ENCODE data around the gene CATSPER1. TPM values are rescaled to one million over a fixed set of nuclear protein-coding genes. Genes with fewer than 3 reads are reported as not detected.
A peak's percentile ranks its signal among the peaks of the same experiment; 100 is the strongest.

CATSPER1 gene
- total RNA-seq, 1 experiment from 2014 or later: not detected

GRCh38 chr11:65992056-65992455 lies 34.2 kb downstream of the CATSPER1 start:
- no TSS peak for BruUV-seq (replicated peaks)
- POLR2A ChIA-PET (ENCODE audit: low non-redundant PET): no interaction called here
- H3K27me3 ChIP-seq (replicated peaks; ENCODE audit: insufficient read depth, low read depth, low read length, poor library complexity): no peaks in the 10 kb centered on the region

DNA sequence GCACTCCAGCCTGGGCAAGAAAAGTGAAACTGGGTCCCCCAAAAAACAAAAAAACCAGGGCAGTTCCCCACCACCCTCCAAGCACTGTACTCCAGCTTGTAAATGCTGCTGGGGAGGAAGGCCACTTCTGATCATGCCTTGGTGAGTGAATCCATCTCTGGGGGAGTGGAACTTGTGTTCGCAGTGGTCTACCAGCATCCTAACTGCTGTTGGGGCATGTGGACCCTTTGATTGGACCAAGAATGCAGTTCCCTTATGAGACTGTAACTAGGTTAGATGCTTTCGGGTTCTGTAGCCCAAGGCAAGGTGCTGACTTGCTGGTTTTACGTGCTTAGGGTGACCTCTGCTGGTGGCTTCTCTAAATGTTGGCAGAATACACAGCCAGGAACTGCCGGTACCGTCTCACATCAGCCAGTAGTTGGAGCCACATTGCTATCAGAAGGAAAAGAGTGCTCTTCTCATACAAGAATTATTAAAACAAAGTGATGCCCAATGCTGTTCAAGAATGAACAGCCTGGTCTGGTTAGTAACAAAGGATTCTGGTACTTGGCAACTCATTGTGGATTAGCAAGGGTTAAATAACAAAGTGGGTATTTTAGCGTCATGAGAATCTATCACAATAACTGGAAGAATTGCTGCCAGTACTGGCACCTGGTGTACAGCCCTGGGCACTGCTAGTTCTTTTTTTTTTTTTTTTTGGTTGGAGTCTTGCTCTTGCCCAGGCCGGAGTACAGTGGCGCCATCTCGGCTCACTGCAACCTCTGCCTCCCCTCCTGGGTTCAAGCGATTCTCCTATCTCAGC lies 37.3 kb downstream of the CATSPER1 start:
- Histone ChIP-seq H3K27ac (ENCODE audit: low read depth, low read length, poor library complexity, severe bottlenecking) (no peak overlapping the region), H3K36me3 (ENCODE audit: insufficient read depth, low read length, poor library complexity, severe bottlenecking) (no peaks in the 10 kb centered on the region), H3K4me3 (ENCODE audit: low read depth, low read length, poor library complexity, severe bottlenecking) (no peak overlapping the region), H3K27me3 (replicated peaks; ENCODE audit: insufficient read depth, low read depth, low read length, poor library complexity) (no peaks in the 10 kb centered on the region), H3K9me3 (ENCODE audit: low read depth, low read length, poor library complexity, severe bottlenecking) (no peaks in the 10 kb centered on the region), H3K4me1 (ENCODE audit: insufficient read depth, low read length, poor library complexity, severe bottlenecking) (no peaks in the 10 kb centered on the region)
- BruUV-seq (replicated peaks): no TSS peak
- CTCF ChIA-PET: interaction anchor here (0.6 to 1.2 kb wide), 6 partner anchors 100 to 448 kb away, joined by 3 to 13 read pairs (median 4); partner anchors contain the start of gene FIBP
- DNase-seq (ENCODE audit: low spot score): peak; percentile 97
- intact Hi-C loops (cut with micrococcal nuclease; ENCODE audit: unreplicated experiment): loop anchor here (1.0 to 5.0 kb wide), 3 partner anchors 105 to 278 kb away; no protein-coding TSS in a partner anchor
- POLR2A ChIA-PET (ENCODE audit: low non-redundant PET): interaction anchor here (0.5 kb wide), 1 partner anchor 470 kb away, joined by 3 read pairs; no protein-coding TSS in a partner anchor
- TF ChIP-seq, protein P1, sequence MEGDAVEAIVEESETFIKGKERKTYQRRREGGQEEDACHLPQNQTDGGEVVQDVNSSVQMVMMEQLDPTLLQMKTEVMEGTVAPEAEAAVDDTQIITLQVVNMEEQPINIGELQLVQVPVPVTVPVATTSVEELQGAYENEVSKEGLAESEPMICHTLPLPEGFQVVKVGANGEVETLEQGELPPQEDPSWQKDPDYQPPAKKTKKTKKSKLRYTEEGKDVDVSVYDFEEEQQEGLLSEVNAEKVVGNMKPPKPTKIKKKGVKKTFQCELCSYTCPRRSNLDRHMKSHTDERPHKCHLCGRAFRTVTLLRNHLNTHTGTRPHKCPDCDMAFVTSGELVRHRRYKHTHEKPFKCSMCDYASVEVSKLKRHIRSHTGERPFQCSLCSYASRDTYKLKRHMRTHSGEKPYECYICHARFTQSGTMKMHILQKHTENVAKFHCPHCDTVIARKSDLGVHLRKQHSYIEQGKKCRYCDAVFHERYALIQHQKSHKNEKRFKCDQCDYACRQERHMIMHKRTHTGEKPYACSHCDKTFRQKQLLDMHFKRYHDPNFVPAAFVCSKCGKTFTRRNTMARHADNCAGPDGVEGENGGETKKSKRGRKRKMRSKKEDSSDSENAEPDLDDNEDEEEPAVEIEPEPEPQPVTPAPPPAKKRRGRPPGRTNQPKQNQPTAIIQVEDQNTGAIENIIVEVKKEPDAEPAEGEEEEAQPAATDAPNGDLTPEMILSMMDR (conservative IDR thresholded peaks at IDR 0.05; ENCODE audit: low read depth, low read length): peak; percentile 100
- TF ChIP-seq EZH2 (IDR thresholded peaks at IDR 0.05; ENCODE audit: borderline replicate concordance, low read depth, low read length, poor library complexity, severe bottlenecking): no peak

More at GRCh38 chr11:65992056-65992455, 34.2 kb downstream of the CATSPER1 start:
- no peak overlapping the region for H3K4me3 ChIP-seq (ENCODE audit: low read depth, low read length, poor library complexity, severe bottlenecking)
- intact Hi-C loops (cut with micrococcal nuclease; ENCODE audit: unreplicated experiment): no loop called here
- no peak for TF ChIP-seq EZH2 (IDR thresholded peaks at IDR 0.05; ENCODE audit: borderline replicate concordance, low read depth, low read length, poor library complexity, severe bottlenecking)
- TF ChIP-seq, protein P1 (conservative IDR thresholded peaks at IDR 0.05; ENCODE audit: low read depth, low read length): no peak
- peaks cover 5% of the 10 kb centered on the region for H3K36me3 ChIP-seq (ENCODE audit: insufficient read depth, low read length, poor library complexity, severe bottlenecking)
- no peak overlapping the region for H3K27ac ChIP-seq (ENCODE audit: low read depth, low read length, poor library complexity, severe bottlenecking)
- H3K4me1 ChIP-seq (ENCODE audit: insufficient read depth, low read length, poor library complexity, severe bottlenecking): no peaks in the 10 kb centered on the region
- no peaks in the 10 kb centered on the region for H3K9me3 ChIP-seq (ENCODE audit: low read depth, low read length, poor library complexity, severe bottlenecking)
- DNase-seq (ENCODE audit: low spot score): no peak
- CTCF ChIA-PET: interaction anchor here (1.6 kb wide), 1 partner anchor 104 kb away, joined by 5 read pairs; the partner anchor contains the start of gene FIBP

GRCh38 chr11:65987336-65987735 lies 38.9 kb downstream of the CATSPER1 start:
- Histone ChIP-seq H3K4me3 (ENCODE audit: low read depth, low read length, poor library complexity, severe bottlenecking) (no peak overlapping the region), H3K4me1 (ENCODE audit: insufficient read depth, low read length, poor library complexity, severe bottlenecking) (no peaks in the 10 kb centered on the region), H3K9me3 (ENCODE audit: low read depth, low read length, poor library complexity, severe bottlenecking) (no peaks in the 10 kb centered on the region), H3K27me3 (replicated peaks; ENCODE audit: insufficient read depth, low read depth, low read length, poor library complexity) (no peaks in the 10 kb centered on the region), H3K27ac (ENCODE audit: low read depth, low read length, poor library complexity, severe bottlenecking) (no peak overlapping the region), H3K36me3 (ENCODE audit: insufficient read depth, low read length, poor library complexity, severe bottlenecking) (no peaks in the 10 kb centered on the region)
- no peak for TF ChIP-seq EZH2 (IDR thresholded peaks at IDR 0.05; ENCODE audit: borderline replicate concordance, low read depth, low read length, poor library complexity, severe bottlenecking)
- TF ChIP-seq, protein P1 (conservative IDR thresholded peaks at IDR 0.05; ENCODE audit: low read depth, low read length): no peak
- no peak for DNase-seq (ENCODE audit: low spot score)
- intact Hi-C loops (cut with micrococcal nuclease; ENCODE audit: unreplicated experiment): loop anchor here (5.0 kb wide), 1 partner anchor 215 kb away; no protein-coding TSS in a partner anchor
- ChIA-PET POLR2A (ENCODE audit: low non-redundant PET) (no interaction called here), CTCF (no interaction called here)
- no TSS peak for BruUV-seq (replicated peaks)

Data from A673 (cell line).